Tibial nerve (tissue), 4 donors: Measurements from ENCODE around the gene DNAJB6.

Experiments
- EP300 ChIP-seq, 2 donors: sonication (generic); formaldehyde crosslinking; IDR thresholded peaks; one replicate each; pipeline ENCODE4 v1.6.1; 2017; ENCODE audit warnings: antibody characterized with exemption in 2 of 2, mild to moderate bottlenecking in 1 of 2
- TF ChIP-seq, protein P1 (sequence below), 5 experiments: fragments of 200-600 bp in 3 of 5; fragments of 450-650 bp in 2 of 5; sonication (generic) in 3 of 5; IDR thresholded peaks; one replicate each; pipeline ENCODE4 v1.5.1; 2016 to 2019; ENCODE audit warnings: antibody characterized with exemption in 5 of 5, mild to moderate bottlenecking in 3 of 5, moderate library complexity in 2 of 5

- TF ChIP-seq, protein P1, sequence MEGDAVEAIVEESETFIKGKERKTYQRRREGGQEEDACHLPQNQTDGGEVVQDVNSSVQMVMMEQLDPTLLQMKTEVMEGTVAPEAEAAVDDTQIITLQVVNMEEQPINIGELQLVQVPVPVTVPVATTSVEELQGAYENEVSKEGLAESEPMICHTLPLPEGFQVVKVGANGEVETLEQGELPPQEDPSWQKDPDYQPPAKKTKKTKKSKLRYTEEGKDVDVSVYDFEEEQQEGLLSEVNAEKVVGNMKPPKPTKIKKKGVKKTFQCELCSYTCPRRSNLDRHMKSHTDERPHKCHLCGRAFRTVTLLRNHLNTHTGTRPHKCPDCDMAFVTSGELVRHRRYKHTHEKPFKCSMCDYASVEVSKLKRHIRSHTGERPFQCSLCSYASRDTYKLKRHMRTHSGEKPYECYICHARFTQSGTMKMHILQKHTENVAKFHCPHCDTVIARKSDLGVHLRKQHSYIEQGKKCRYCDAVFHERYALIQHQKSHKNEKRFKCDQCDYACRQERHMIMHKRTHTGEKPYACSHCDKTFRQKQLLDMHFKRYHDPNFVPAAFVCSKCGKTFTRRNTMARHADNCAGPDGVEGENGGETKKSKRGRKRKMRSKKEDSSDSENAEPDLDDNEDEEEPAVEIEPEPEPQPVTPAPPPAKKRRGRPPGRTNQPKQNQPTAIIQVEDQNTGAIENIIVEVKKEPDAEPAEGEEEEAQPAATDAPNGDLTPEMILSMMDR (IDR thresholded peaks at IDR 0.05) = no peak
- TF ChIP-seq EP300 (IDR thresholded peaks at IDR 0.05) = no peak
These were observed 11.7 kb downstream of the DNAJB6 start for GRCh38 chr7:157348548-157348947.
